Stimulated activated CD8-positive, alpha-beta memory T cell treated with anti-CD3 and anti-CD28 coated beads, Interleukin-12 subunit alpha, Interleukin-12 subunit beta, amount 100 ng/mL, for 24 hours (primary cell): ENCODE data around the gene PNPLA4.

Experiments
- DNase-seq: peaks from one replicate; pipeline ENCODE4 v3.0.0-alpha.2; 2020; ENCODE audit errors: extremely low read depth

Gene PNPLA4

GRCh38 chrX:7927259-7928167 is at the start of gene PNPLA4:
Gene PNPLA4 (minus strand): TSS chrX:7927413. CDS start chrX:7926119, 1,294 bp downstream.
- DNase-seq, result peak; percentile 58

DNA sequence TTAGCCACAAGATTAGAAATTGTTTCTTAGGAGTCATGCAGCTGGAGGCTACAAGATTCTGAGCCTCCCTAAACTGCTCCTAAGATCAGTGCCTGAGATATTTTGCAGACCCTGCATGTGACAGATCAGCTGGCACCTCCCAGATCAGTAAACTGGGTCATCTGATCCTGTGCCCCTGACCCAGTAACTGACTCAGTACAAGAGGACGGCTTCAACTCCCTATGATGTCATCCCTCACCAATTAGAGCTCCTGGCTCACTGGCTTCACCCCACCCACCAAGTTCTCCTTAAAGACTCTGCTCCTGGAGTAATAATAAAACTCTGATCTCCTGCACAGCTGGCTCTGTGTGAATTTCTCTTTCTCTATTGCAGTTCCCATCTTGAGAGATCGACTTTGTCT is 45.4 kb upstream of the PNPLA4 start:
- no peak for DNase-seq

GRCh38 chrX:7970428-7970827 is 43.2 kb upstream of the PNPLA4 start:
- no peak for DNase-seq

DNA sequence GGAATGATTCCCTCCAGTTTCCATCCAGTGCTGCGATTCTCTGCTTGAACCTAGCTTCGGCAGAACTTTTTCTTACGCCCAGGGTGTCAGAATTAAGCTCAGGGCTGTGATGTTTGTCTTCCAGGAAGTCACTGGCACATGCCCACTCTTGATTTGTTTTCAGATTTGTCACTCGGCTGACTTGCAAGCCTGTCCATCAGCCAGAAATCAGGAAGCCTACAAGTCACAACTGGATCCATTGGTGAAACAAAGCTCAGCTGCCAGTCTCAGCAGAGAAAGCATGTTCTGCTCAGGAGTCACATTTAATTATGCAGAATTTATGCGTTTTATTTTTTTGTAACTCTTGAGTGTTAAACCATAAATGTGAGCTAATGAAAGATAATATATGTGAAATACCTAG is 38.2 kb upstream of the PNPLA4 start:
- no peak for DNase-seq

- DNase-seq, result no peak
Observed at GRCh38 chrX:7960246-7960645, 33.0 kb upstream of the PNPLA4 start.

DNA sequence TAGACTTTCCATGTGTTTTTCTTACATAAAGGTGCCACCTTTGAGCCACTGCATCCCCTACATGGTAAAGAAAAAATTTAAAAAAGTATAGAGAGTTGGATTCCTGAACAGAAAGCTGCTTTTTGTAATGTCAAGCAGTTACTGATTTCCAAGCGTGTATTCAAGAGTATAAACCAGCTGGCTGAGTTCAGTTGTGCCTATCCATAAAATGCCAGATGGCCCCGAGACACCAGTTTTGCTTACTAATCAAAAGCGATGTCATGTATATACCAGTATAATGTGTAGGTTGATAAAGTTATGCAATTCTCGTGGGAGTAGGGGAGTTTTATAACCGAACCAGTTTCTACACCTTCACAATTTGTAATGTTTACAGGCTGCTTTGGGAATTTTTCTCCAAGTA is 26.2 kb upstream of the PNPLA4 start:
- no peak for DNase-seq

- no peak for DNase-seq
Observed at GRCh38 chrX:7950865-7951264, 23.7 kb upstream of the PNPLA4 start.

DNA sequence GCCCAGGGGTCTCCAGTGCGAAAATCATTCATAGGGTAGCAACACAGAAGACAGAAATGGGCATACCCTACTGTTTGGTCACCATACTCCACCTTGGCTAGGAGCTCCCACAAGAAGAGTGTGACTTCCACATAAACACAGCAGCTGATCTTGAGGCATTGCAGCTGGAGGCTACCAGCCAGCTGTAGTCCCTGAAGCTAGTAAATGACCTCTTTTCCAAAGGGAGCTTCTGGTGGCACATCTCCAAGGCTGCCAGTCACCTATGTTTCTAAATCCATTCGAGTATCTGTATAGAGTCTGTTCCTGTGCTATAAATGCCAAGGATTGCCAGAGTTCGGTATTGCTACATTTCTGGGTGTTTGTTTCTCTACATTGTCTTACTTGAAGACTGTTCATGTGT is 21.3 kb upstream of the PNPLA4 start:
- DNase-seq, result no peak

DNA sequence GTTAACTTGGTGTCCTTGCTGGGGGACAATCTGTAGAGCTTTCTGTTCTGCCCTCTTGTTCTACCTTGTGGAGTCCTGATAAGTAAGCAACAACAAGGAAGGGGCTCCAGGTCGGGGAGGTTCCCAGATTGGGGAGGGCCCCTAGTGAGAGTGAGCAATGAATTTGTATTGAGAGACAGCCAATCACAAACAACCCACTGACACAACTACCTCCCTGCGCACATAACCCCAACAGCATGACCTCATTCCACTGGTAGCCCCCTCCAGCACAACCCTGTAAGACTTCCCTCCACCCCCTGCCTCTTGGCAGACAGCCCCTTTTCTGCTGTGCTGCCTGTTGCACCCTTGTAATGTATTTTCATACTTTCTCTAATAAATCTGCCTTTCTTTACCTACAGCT is 19.7 kb upstream of the PNPLA4 start:
- no peak for DNase-seq

DNA sequence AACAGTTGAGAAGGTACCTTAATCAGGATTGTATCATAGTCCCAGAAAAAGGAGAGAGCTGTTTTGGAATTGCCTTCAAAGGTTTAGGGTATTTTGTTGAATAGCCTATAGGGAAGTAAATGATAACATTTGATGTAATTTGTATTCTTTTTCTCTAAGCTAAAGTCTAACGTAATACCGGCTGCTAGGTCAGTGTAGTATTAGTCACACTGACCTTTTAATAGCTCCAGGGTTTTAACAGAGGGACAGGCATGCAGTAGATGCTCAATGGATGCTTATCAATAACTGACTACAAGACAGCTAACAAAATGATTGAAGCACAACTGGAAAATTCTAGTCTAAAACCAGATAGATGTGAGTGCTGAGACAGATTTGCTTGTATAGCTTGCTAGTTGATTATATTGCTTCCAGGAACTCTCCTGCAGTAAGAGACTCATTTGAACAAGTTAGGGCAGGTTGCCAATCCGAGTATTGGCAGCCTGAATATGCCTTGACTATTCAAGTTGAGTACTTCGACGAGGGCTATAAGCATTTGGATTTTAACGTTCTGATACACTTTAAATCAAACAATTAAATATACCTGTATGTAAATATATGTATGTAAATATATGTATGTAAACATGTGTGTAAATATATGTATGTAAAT is 16.5 kb upstream of the PNPLA4 start:
- no peak for DNase-seq

GRCh38 chrX:7941390-7942042 is 14.3 kb upstream of the PNPLA4 start:
- DNase-seq, result no peak

- no peak for DNase-seq
Observed at GRCh38 chrX:7934026-7934425, 6.8 kb upstream of the PNPLA4 start.

DNA sequence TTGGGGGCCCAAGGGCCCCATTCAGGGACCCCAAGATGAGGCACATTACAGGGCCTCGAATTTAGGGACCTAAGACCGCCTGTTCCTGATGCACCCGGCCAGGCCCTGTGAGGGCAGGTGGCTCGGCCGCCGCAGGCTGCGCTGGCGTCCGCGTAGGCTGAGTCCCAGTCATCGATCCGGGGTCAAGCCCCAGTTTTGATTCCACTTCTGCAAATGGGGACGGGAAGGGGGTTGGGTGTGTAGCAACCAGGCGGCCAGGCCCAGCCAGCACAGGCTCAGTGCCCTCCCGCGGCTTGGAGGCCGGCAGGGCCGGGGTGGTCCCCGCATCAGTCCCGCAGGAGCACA is 327 bp downstream of the PNPLA4 start:
- no peak for DNase-seq

GRCh38 chrX:7926501-7926900 is 712 bp downstream of the PNPLA4 start:
- no peak for DNase-seq

GRCh38 chrX:7925867-7926472 is 1.2 kb downstream of the PNPLA4 start:
- peak; percentile 10 for DNase-seq

GRCh38 chrX:7921750-7922149 is 5.5 kb downstream of the PNPLA4 start:
- DNase-seq, result no peak

GRCh38 chrX:7908821-7909220 is 18.4 kb downstream of the PNPLA4 start:
- no peak for DNase-seq

DNA sequence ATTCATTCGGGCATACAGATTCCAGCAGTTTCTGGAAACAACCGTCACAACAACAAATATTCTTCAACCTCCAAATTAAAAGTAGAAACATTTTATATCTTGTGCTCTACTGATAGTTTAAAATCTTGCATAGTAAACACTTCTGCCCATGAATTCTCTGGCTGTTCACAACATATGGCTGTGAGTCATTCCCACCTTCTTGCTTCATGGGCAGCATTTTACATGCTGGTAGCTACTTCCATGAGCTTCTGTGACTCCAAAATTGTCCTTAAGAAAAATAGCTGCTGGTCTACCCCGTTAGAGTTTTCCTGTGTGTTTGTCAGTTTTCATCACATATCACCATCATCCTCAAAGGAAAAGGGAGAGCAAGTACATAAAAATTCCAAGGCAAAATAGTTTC is 22.7 kb downstream of the PNPLA4 start:
- no peak for DNase-seq

DNA sequence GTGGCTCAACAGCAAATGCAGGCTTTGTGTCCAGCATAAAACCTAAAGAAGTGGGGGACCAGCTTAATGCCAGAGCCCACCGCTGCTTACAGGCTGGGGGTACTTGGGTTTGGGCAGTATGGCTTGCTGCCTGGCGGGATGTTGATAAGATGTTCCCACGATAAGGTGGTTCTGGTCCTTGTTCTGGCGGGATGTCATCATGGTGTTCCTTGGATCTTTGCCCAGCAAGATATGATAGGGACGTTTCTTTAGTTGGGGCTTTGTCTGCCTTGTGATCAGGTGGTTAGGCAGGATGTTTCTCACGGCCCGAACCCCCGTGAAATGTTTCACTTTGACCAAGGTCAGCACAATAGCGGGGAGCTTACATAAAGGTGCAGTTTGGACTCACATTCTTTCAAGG is 35.3 kb downstream of the PNPLA4 start:
- no peak for DNase-seq

- no peak for DNase-seq
Observed at GRCh38 chrX:7889680-7890079, 37.5 kb downstream of the PNPLA4 start.

GRCh38 chrX:7889135-7889534 is 38.1 kb downstream of the PNPLA4 start:
- no peak for DNase-seq

- no peak for DNase-seq
Observed at GRCh38 chrX:7876957-7877356, 50.3 kb downstream of the PNPLA4 start.
